Upper lobe of left lung (tissue), 6 donors: ENCODE measurements around the gene HEXB. TPM values are rescaled to one million over a fixed set of nuclear protein-coding genes. Genes with fewer than 3 reads are reported as not detected.

Experiments
- ATAC-seq, 2 donors: fragments of 200-7000 bp; cut with Tn5 transposase; one replicate each; pipeline ENCODE4 v1.9.1; 2022; ENCODE audit warnings: mild to moderate bottlenecking in 2 of 2, moderate library complexity in 2 of 2; ENCODE audit not compliant: low FRiP score in 2 of 2
- DNase-seq, 2 donors: peaks; one replicate each; pipeline ENCODE4 v3.0.0-alpha.2; 2019 to 2020
- H3K27ac ChIP-seq, 4 donors: fragments of 200-600 bp; sonication (generic); one replicate each; pipeline ENCODE4 v1.5.1; 2016 to 2019
- H3K27me3 ChIP-seq, 4 donors: fragments of 200-600 bp; sonication (generic); one replicate each; pipeline ENCODE4 v1.5.1; 2017 to 2019
- H3K36me3 ChIP-seq, 4 donors: fragments of 200-600 bp; sonication (generic); one replicate each; pipeline ENCODE4 v1.5.1; 2016 to 2019
- H3K4me1 ChIP-seq, 4 donors: fragments of 200-600 bp; sonication (generic); one replicate each; pipeline ENCODE4 v1.5.1; 2018 to 2019
- H3K4me3 ChIP-seq, 4 donors: fragments of 200-600 bp; sonication (generic); one replicate each; pipeline ENCODE4 v1.5.1; 2017 to 2019; ENCODE audit warnings: mild to moderate bottlenecking in 2 of 4, moderate library complexity in 1 of 4
- H3K9me3 ChIP-seq, 4 donors: fragments of 200-600 bp; sonication (generic); one replicate each; pipeline ENCODE4 v1.5.1; 2018 to 2019
- CTCF ChIP-seq, 6 experiments: fragments of 450-650 bp in 4 of 6; fragments of 200-600 bp in 2 of 6; sonication (generic) in 2 of 6; IDR thresholded peaks; one replicate each; pipeline ENCODE4 v1.5.1; 2016 to 2019; ENCODE audit warnings: antibody characterized with exemption in 6 of 6
- EP300 ChIP-seq, 4 donors: sonication (generic); formaldehyde crosslinking; IDR thresholded peaks; one replicate each; pipeline ENCODE4 v1.5.1; 2017; ENCODE audit warnings: antibody characterized with exemption in 4 of 4, control low read depth in 2 of 4
- POLR2A ChIP-seq, 4 donors: fragments of 450-650 bp; IDR thresholded peaks; one replicate each; pipeline ENCODE4 v1.5.1; 2016 to 2017; ENCODE audit warnings: antibody characterized with exemption in 4 of 4, mild to moderate bottlenecking in 2 of 4
- POLR2AphosphoS5 ChIP-seq, 2 donors: sonication (generic); formaldehyde crosslinking; IDR thresholded peaks; one replicate each; pipeline ENCODE4 v1.5.1; 2017; ENCODE audit warnings: antibody characterized with exemption in 2 of 2
- WGBS, 2 donors: methylation state at CpG; one replicate each; pipeline ENCODE4 v1.1.5; 2017 to 2018; 5-methylcytosine and 5-hydroxymethylcytosine counted together
- total RNA-seq, 6 donors: library from RNA; depleted of rRNA in 4 of 6; stranded (reverse); fragments of >200 nt in 4 of 6; gene quantifications; one replicate each; pipeline versions ENCODE4 v1.1.0 to v1.2.1, GENCODE V29; 2016 to 2021
- donor health status: DM: no; HTN: no; CAD: no; lungs with moderate emphysema.
- donor health status: DM: no; HTN: yes; CAD: no; lungs with severe emphysema.

HEXB gene
- 100 to 1,000 TPM; 128 to 293 (median 184) TPM for total RNA-seq

- Histone ChIP-seq H3K27ac (peak within 1 kb of the TSS; percentile 82 to 96 (median 86)), H3K4me3 (peak within 1 kb of the TSS; percentile 54 to 85 (median 72)), H3K9me3 (no peaks in the 10 kb centered on the region), H3K27me3 (no peaks in the 10 kb centered on the region), H3K4me1 (peaks cover 15 to 25% (median 17%) of the 10 kb centered on the region in 4 donors), H3K36me3 (peaks cover 0 to 12% (median 5%) of the 10 kb centered on the region in 4 donors)
- TF ChIP-seq POLR2A (IDR thresholded peaks at IDR 0.05) (peak in 3 of 4 donors; percentile 78 to 97 (median 93)), POLR2AphosphoS5 (IDR thresholded peaks at IDR 0.05) (peak; percentile 83 to 93), CTCF (IDR thresholded peaks at IDR 0.05) (peak in 2 of 6 experiments; percentile 8 to 40), EP300 (IDR thresholded peaks at IDR 0.05) (peak in 1 of 4 donors; percentile 39)
- 7 to 20% methylated on average over 17 to 51 of the region's 78 CpGs for WGBS, 2 donors
- DNase-seq (peak; percentile 95 to 98), ATAC-seq (peak; percentile 97 to 98)
Measured at GRCh38 chr5:74684900-74685851, at the start of gene HEXB. HEXB (plus strand) TSS chr5:74685233; CDS start chr5:74685261, 28 bp downstream.

- no peaks in the 10 kb centered on the region for H3K9me3 ChIP-seq
- TF ChIP-seq POLR2A (IDR thresholded peaks at IDR 0.05) (no peak), CTCF (IDR thresholded peaks at IDR 0.05) (no peak), EP300 (IDR thresholded peaks at IDR 0.05) (no peak), POLR2AphosphoS5 (IDR thresholded peaks at IDR 0.05) (no peak)
- H3K27me3 ChIP-seq, result no peaks in the 10 kb centered on the region
- 92 to 93% methylated on average over 10 to 12 of the region's 12 CpGs for WGBS, 2 donors
- no peak for DNase-seq
- no peak overlapping the region for H3K27ac ChIP-seq
- peaks cover 33 to 71% (median 53%) of the 10 kb centered on the region in 4 donors for H3K4me1 ChIP-seq
- ATAC-seq, result no peak
- no peak overlapping the region for H3K4me3 ChIP-seq
- peaks cover 0 to 16% (median 11%) of the 10 kb centered on the region in 4 donors for H3K36me3 ChIP-seq
Measured at GRCh38 chr5:74636149-74636548, 48.9 kb upstream of the HEXB start.

GRCh38 chr5:74636552-74636951 lies 48.5 kb upstream of the HEXB start:
- Histone ChIP-seq H3K27me3 (no peaks in the 10 kb centered on the region), H3K9me3 (no peaks in the 10 kb centered on the region), H3K4me3 (no peak overlapping the region), H3K4me1 (peaks cover 29 to 71% (median 51%) of the 10 kb centered on the region in 4 donors), H3K27ac (no peak overlapping the region), H3K36me3 (peaks cover 0 to 16% (median 11%) of the 10 kb centered on the region in 4 donors)
- WGBS, 2 donors, result 69 to 78% methylated on average over 4 of the region's 4 CpGs
- TF ChIP-seq CTCF (IDR thresholded peaks at IDR 0.05), result no peak
- no peak for TF ChIP-seq POLR2A (IDR thresholded peaks at IDR 0.05)
- TF ChIP-seq POLR2AphosphoS5 (IDR thresholded peaks at IDR 0.05), result no peak
- no peak for TF ChIP-seq EP300 (IDR thresholded peaks at IDR 0.05)
- DNase-seq (no peak), ATAC-seq (no peak)

GRCh38 chr5:74638544-74638969 lies 46.5 kb upstream of the HEXB start:
- WGBS, 2 donors, result 31 to 63% methylated on average over 1 of the region's 1 CpG
- H3K4me3 ChIP-seq, result peak overlapping the region in 3 of 4 donors; percentile 67 to 81 (median 68)
- no peak for ATAC-seq
- peaks cover 31 to 70% (median 53%) of the 10 kb centered on the region in 4 donors for H3K4me1 ChIP-seq
- no peaks in the 10 kb centered on the region for H3K9me3 ChIP-seq
- TF ChIP-seq CTCF (IDR thresholded peaks at IDR 0.05) (no peak), EP300 (IDR thresholded peaks at IDR 0.05) (no peak), POLR2A (IDR thresholded peaks at IDR 0.05) (no peak), POLR2AphosphoS5 (IDR thresholded peaks at IDR 0.05) (no peak)
- no peak for DNase-seq
- no peaks in the 10 kb centered on the region for H3K27me3 ChIP-seq
- peak overlapping the region in 3 of 4 donors; percentile 86 to 90 (median 88) for H3K27ac ChIP-seq
- peaks cover 0 to 15% (median 11%) of the 10 kb centered on the region in 4 donors for H3K36me3 ChIP-seq
